Tongue (tissue), 3 donors: ENCODE measurements around the gene TSNAXIP1. TPM values are rescaled to one million over a fixed set of nuclear protein-coding genes. Genes with fewer than 3 reads are reported as not detected.
A peak's percentile ranks its signal among the peaks of the same experiment; 100 is the strongest.
"Not testable (repeated sequence)": the region's sequence is repeated elsewhere in the genome, so short reads cannot be mapped to it uniquely, and the experiment has no call there.

Experiments
- DNase-seq: peaks from one replicate; pipeline ENCODE4 v3.0.0-alpha.2; 2015
- small RNA-seq: library from RNA; depleted of rRNA; stranded (forward); fragments of <200 nt; gene quantifications from one replicate; pipeline ENCODE3, GENCODE V24; 2014; ENCODE audit warnings: low replicate concordance
- total RNA-seq: library from RNA; depleted of rRNA; stranded (reverse); fragments of >200 nt; gene quantifications from one replicate; pipeline ENCODE4 v1.2.3, GENCODE V29; 2014

The TSNAXIP1 gene
- total RNA-seq, 1 donor from 2014 or later, result 1.1 TPM

DNA sequence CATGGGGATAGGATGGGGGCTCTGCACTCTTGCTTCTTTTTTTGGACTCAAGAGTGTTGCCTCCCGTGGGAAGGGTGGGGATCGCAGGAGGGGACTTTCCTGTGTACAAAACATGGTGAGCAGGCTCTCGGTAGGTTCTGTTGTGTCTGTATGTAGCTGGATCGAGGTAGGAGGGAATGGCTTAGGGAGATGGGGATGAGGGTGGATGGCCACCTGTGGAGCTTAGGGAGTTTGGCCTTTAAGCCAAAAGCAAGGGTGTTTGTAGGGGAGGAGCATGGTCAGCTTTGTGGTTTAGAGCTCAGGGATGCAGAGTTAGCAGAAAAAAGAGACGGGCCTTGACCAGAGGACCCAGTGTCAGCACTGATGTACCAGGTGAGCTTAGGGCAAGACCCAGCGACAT, 55.2 kb downstream of the TSNAXIP1 start:
- no peak for DNase-seq

DNA sequence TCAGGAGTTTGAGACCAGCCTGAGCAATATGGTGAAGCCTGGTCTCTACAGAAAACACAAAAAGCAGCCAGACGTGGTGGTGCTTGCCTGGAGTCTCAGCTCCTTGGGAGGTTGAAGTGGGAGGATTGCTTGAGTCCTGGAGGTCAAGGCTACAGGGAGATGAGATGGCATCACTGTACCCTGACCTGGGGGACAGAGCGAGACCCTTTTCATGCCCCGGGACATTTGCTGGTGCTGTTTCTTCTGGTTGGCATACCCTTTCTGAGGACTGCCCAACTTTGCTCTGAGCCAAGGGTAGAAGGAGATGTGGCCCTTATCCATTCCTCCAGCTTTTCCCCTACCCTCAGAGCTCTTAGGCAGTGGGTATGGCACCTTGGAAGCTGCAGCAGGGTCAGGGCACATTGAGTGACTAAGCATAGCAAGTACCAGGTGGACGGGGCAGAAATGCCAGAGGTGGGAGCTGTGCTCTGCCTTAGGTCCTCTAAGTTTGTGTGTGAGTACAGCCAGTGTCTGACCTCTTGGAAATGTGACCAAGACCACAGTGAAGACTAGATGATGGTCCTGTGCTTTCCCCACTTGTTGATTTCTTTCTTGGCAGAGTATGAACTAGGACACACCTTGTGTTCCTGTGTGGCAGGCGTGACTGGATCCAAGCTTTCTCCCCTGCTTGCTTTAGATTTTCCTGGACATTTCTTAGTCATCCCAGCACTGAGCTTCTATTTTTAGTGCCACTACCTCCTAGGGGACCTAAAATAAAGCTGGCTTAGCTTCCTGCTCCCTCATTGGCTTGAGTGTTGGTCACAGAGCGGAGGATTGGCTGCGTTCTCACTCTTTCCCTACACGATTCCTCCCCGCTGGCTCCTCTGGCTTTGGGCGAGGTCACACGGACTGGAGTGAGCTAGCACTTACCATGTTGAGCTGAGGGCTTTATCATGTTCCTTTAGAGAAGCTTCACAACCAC, 56.2 kb downstream of the TSNAXIP1 start:
- peak; percentile 73 for DNase-seq

DNA sequence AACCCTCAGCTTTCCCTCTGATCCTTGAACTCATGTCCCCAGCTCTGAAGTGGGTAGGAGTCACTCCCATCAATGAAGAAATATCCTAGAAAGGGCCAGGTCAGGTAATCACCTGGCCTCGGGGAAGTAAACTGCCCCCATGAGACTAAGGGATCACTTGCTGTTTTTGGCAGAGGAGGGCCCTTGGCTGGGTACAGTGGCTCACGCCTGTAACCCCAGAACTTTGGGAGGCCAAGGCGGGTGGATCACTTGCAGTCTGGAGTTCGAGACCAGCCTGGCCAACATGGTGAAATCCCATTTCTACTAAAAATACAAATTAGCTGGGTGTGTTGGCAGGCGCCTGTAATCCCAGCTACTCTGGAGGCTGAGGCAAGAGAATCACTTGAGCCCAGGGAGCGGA, 57.4 kb downstream of the TSNAXIP1 start:
- DNase-seq, result not testable (repeated sequence)

DNA sequence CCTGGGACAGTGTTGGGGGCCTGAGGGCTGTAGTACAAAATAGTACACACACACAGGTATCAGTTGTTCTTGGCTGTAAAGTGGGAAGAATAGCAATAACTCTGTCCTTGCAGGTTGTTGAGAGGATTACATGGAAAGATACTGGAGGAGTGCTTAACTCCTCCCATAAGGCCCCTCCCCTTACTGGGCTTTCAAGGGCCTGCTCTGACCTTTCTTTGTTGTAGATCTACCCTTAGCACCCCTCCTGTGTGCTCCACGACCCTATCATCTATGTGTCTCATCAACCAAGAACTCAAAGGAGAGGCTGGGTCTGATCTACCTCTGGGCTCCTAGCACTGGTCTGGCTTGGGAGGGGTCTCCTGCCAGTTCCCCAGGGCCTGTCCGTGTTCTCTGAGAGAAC, 57.9 kb downstream of the TSNAXIP1 start:
- no peak for DNase-seq

DNA sequence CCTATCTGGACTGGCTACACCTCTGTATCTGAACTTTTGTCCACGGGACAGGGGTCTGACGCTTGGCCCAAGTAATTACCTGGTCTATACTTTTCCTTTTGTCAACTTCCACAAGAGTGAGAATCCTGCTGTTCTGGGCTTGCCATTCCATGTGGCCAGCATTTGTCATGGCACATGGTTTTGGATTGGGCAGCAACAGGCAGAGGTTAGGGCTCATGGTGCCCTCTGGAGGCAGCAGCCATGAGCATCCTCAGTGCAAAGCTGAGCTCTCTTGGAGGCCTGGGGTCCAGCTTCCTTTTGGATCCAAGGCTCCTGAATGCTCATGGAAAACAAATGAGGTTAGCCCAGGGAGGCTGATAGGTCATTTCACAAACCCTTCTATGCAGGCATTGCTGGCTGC, 58.6 kb downstream of the TSNAXIP1 start:
- peak; percentile 27 for DNase-seq

DNA sequence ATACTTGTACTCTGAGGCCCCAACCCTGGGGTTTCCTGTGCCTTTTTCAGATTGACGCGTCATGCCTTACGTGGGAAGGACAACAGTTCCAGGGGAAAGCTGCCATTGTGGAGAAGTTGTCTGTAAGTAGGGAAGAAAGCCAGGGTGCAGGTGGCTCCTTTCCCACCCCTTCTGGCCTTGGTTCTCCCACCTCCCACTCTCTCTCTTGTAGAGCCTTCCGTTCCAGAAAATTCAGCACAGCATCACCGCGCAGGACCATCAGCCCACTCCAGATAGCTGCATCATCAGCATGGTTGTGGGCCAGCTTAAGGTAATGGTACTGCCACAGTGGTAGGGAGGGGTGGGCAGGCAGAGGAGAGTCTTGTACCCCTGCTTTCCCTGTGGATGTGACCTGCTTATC, 61.6 kb downstream of the TSNAXIP1 start:
- DNase-seq, result no peak

DNA sequence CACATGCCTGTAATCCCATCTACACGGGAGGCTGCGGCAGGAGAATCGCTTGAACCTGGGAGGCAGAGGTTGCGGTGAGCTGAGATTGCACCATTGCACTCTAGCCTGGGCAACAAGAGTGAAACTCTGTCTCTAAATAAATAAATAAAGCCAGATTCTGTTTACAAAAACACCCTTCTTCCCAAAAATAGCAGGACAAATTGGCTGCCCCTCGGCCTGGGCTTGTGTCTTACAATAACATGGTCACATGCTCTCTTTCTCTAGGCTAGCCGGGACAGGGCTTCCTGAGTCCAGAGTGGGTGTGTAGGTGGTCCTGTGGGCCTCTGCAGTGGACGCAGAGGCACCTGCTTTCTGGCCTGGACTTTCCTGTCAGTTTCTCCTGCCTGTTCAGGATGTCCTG, 63.0 kb downstream of the TSNAXIP1 start:
- no peak for DNase-seq

DNA sequence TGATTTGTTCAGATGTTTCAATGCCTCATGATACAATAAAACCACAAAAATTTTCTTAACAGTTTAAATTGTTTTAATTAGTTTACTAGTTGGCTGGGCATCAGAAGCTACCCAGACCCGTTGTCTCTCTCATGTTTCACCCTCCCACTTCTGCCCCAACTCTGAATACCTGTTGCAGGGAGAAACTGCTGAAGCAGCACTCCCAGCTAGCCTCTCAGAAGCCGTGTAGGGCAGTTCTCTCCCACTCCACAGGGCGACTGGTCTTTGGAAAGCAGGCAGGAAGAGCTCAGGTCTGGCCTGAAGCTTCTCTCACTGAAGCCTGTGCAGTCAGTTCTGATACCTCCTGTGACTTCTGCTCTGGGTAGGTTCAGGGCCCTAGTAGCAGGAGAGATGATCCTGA, 64.6 kb downstream of the TSNAXIP1 start:
- no peak for DNase-seq

DNA sequence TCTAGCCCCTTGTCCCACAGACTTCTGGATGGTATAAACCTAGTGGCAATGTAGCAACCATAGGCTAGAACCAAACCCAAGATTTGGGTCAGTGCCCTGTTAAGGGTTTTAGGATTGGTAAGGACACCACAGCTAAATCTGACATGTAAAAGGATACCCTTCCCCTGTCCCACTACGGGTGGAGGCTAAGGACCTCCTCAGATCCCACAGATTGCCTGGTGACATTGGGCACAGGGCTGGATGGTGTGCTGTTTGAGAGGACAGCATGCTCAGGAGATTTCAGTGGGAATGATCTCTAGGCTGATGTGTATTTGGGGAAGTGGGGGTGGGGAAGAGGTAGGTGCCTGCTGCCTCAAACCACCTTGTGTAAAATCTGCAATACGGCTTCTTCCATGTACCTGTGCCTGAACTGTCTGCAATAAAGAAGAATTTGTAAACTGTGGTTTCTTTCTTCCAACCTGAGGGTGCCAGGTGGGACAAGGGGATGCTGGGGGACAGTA, 65.5 kb downstream of the TSNAXIP1 start:
- DNase-seq, result no peak

DNA sequence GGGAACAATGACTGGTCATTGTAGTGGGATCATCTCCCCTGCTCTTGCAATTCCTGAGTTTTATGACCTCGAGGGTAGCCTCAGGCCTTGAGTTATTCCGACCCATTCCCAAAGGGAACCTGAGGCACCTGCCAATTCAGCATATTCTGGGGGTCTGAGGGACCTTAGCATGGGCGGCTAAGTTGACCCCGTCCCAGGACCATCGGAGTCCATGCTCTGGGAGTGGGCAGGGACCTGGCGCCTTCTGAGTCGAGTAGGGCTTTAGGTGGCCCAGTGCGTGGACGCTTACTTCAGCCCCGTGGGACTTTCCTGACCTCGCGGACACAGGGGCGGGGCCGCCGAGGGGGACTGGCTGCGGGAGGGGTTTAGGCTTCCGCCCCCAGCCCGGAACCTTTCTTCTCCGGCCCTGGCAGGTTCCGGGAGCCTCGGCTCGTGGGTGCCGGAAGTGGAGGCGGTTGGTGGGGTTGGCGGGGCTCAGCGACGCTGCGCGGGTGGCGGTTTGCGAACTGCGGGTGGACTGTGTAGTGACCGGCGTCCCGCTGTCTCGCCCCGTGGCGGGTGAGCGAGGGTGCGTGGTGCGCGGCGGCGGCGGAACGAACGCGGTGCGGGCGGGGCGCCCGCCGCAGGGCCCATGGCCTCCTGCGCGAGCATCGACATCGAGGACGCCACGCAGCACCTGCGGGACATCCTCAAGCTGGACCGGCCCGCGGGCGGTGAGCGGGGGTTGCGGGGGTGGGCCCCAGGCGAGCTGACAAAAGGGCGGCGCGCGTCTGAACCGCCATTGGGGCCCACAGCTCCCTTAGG, 66.1 kb downstream of the TSNAXIP1 start, which contains the start of gene EDC4:
Gene EDC4, plus strand, starts transcription at position 422 of the 804 bp plus-strand sequence. Its CDS starts 210 bp downstream, at position 632.
- DNase-seq, result peak; percentile 82

DNA sequence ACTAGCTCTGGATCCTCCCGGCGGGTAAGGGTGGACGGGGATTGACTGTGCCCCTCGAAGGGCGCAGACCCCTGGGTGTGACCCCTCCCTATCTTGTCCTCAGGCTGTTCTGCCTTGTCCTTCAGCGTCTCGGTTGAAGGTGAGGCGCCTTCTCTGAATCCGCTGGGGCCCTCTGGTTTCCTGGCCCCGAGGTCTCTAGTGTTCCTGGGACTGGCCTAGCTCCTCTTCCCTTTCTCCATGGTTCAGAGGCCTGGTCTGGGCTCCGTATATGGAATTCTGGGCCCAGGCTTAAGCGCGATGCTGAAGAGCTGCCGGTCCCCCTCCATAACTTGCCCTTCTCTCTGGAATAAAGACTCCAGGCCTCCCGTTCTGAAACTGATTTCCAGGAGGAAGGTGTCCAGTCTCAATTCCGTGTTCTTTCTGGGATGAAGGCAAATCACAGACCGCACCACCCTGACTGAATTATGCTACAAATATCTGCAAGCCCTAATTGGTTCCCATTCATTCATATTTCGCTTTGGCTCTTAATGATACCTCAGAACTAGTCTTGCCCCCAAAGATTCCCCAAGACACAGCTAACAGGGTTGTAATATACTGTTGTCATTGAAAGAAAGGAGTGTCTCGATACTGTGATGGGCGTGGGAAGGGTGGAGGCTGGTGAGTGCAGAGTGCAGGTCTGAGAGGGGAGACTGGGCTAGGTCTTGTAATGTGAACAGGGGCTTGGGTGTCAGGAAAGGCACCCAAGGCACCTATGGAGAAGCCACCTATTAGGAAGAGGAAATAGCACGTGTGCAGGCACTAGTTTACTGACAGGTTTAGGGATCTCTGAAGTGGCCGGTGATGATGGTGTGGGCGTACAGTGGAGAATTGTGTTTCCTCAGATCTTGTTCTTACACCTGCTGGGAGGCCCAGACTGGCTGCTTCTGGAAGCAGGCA, 67.0 kb downstream of the TSNAXIP1 start:
- DNase-seq, result no peak

DNA sequence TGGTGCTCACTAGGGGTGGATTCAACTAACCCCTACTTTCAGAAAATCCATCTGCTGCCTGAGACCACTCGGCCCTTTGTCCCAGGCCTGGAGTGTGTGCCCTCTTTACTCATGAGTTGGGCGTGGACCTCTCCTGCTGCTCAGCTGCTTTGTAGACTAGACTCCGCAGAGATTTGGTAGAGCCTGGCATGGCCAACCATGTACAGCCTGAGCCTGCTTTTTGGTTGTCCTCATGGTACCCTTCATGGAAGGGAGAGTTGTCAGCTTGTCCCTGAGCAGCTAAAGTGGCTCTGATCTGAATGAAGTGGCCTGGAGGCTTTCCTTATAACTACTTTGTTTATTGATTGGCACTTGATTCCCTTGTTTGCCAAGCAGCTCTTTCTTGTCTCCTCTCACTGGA, 67.7 kb downstream of the TSNAXIP1 start:
- DNase-seq, result no peak

DNA sequence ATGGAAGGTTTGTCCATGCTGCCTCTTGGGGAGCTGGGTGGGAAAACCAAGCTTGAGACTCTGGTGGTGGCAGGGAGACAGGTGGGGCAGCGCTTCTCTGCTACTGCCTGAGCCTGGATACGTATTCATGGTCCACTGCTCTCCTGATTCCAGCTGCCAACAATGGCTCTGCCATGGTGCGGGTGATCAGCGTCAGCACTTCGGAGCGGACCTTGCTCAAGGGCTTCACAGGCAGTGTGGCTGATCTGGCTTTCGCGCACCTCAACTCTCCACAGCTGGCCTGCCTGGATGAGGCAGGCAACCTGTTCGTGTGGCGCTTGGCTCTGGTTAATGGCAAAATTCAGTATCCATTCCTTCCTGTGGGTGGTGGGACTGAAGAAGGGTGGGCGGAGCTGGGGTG, 70.4 kb downstream of the TSNAXIP1 start:
- no peak for DNase-seq

Small RNA genes within 50 kb of the gene (small RNA-seq; reads per million reads assigned to genes)
- gene AC040162.2, result not detected

Other genes with a start within 250 kb of the TSNAXIP1 start
- gene CTCF, start 244.4 kb upstream of the TSNAXIP1 start, total RNA-seq, result 40.0 TPM
- gene CARMIL2, start 161.7 kb upstream of the TSNAXIP1 start, total RNA-seq, result 2.3 TPM
- gene ACD, start 146.6 kb upstream of the TSNAXIP1 start, total RNA-seq, result 7.3 TPM
- 2.2 TPM for gene PARD6A, start 145.9 kb upstream of the TSNAXIP1 start, total RNA-seq
- gene ENKD1, start 140.1 kb upstream of the TSNAXIP1 start, total RNA-seq, result 13.6 TPM
- gene C16orf86, start 140.1 kb upstream of the TSNAXIP1 start, total RNA-seq, result 3.4 TPM
- 12.5 TPM for gene GFOD2, start 87.6 kb upstream of the TSNAXIP1 start, total RNA-seq
- 10.5 TPM for gene RANBP10, start 329 bp upstream of the TSNAXIP1 start, total RNA-seq
- gene THAP11, start 35.4 kb downstream of the TSNAXIP1 start, total RNA-seq, result 50.7 TPM
- 124 TPM for gene NUTF2, start 40.0 kb downstream of the TSNAXIP1 start, total RNA-seq
- 20.8 TPM for gene CENPT, start 40.8 kb downstream of the TSNAXIP1 start, total RNA-seq
- gene EDC4, start 66.2 kb downstream of the TSNAXIP1 start, total RNA-seq, result 67.6 TPM
- gene NRN1L, start 78.0 kb downstream of the TSNAXIP1 start, total RNA-seq, result not detected
- gene PSKH1, start 86.4 kb downstream of the TSNAXIP1 start, total RNA-seq, result 18.9 TPM
- gene CTRL, start 125.0 kb downstream of the TSNAXIP1 start, total RNA-seq, result 0.51 TPM
- 50.2 TPM for gene PSMB10, start 130.0 kb downstream of the TSNAXIP1 start, total RNA-seq
- gene LCAT, start 137.2 kb downstream of the TSNAXIP1 start, total RNA-seq, result 7.3 TPM
- 70.4 TPM for gene SLC12A4, start 161.7 kb downstream of the TSNAXIP1 start, total RNA-seq
- gene DPEP3, start 173.6 kb downstream of the TSNAXIP1 start, total RNA-seq, result not detected
- gene DPEP2, start 192.6 kb downstream of the TSNAXIP1 start, total RNA-seq, result 12.1 TPM
- not detected for gene DPEP2NB, start 209.0 kb downstream of the TSNAXIP1 start, total RNA-seq
- 9.7 TPM for gene DDX28, start 216.3 kb downstream of the TSNAXIP1 start, total RNA-seq
- gene DUS2, start 216.4 kb downstream of the TSNAXIP1 start, total RNA-seq, result 13.7 TPM